Activated naive CD8-positive, alpha-beta T cell treated with anti-CD3 and anti-CD28 coated beads, Interleukin-2, amount 50 U/mL, for 16 hours (primary cell): ENCODE measurements around the gene ROR1.

ENCODE experiments used
- DNase-seq: peaks from one replicate; pipeline ENCODE4 v3.0.0-alpha.2; 2020; ENCODE audit warnings: low read depth, low spot score

The ROR1 gene

GRCh38 chr1:64010316-64010715 is 236.5 kb downstream of the ROR1 start:
- DNase-seq = no peak

- no peak for DNase-seq
These were observed 239.6 kb downstream of the ROR1 start for GRCh38 chr1:64013395-64013794.

DNA sequence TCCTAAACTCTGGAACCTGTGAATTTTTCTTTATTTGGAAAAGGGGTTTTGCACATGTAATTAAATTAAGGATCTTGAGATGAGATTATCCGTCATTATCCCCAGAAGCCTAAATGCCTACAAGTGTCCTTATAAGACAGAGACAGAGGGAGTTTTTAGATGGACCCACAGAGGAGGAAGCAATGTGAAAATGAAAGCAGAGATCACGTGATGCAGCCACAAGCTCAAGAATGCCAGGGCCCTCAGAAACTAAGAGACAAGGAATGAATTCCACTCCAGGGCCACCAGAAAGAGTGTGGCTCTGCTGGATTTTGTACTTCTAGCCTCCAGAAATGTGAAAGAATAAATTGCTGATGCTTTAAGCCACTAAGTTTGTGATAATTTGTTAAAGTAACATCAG is 246.0 kb downstream of the ROR1 start:
- no peak for DNase-seq

DNA sequence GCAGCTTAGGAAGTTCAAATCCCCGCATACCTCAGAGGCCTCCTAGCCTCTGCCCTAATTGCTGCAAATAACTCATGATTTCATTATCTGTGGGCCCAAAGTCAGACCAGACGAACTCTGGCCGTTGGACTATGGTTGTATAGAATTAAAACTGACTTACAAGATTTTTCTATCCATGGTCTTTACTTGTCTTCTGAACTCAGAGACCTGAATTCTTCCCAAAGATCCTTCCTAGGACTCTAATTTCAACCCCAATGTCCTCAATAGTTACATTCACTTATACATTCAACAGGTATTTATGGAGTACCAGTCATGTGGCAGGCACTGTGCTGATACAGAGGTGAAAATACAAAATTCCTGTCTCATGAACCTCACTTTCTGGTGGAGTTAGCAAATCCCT is 247.2 kb downstream of the ROR1 start:
- no peak for DNase-seq

- no peak for DNase-seq
These were observed 251.2 kb downstream of the ROR1 start for GRCh38 chr1:64025051-64025450.

GRCh38 chr1:64029037-64029436 is 255.2 kb downstream of the ROR1 start:
- no peak for DNase-seq

- no peak for DNase-seq
These were observed 256.6 kb downstream of the ROR1 start for GRCh38 chr1:64030411-64030810.

- no peak for DNase-seq
These were observed 257.4 kb downstream of the ROR1 start for GRCh38 chr1:64031236-64031635.

GRCh38 chr1:64033667-64034220 is 259.9 kb downstream of the ROR1 start:
- no peak for DNase-seq

GRCh38 chr1:64036549-64036948 is 262.7 kb downstream of the ROR1 start:
- no peak for DNase-seq

- DNase-seq = no peak
These were observed 264.3 kb downstream of the ROR1 start for GRCh38 chr1:64038119-64038518.

- DNase-seq = no peak
These were observed 265.1 kb downstream of the ROR1 start for GRCh38 chr1:64038965-64039364.

GRCh38 chr1:64039390-64039926 is 265.6 kb downstream of the ROR1 start:
- DNase-seq = no peak

GRCh38 chr1:64041371-64042131 is 267.7 kb downstream of the ROR1 start:
- DNase-seq = no peak

DNA sequence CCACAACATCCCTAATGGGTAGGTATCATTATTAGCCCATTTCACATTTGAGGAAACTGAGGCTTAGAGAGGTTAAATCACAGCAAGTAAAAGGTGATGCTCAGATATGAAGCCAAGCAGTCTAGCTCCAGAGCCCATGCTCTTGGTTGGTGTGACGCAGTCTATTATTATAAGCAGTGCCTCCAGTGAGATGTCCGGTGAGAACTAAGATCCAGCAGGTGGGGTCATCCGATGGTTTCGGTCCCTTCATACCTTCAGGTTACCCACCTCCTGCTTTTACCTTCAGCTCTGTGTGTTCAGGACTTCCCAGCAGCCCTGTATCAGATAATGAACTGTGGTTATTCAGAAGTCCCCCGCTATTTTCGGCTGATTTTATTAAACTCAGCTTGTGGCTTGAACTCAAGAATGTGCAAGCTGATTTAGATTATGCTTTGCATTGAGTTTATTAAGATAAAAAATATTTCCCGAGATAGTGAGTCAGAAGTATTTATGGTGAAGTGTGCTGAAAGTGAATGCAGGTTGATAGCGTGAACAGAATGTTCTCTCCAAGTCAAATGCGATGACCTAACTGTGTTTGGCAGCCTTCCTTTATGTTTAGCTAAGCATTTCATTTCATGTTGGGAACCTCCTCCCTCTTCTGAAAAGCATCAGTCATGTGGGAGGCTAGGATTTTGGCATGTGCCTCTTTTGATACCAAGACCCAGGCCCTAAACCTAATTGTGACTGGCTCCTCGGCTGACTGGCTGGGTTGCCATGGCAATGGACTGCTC is 268.7 kb downstream of the ROR1 start:
- DNase-seq = no peak

DNA sequence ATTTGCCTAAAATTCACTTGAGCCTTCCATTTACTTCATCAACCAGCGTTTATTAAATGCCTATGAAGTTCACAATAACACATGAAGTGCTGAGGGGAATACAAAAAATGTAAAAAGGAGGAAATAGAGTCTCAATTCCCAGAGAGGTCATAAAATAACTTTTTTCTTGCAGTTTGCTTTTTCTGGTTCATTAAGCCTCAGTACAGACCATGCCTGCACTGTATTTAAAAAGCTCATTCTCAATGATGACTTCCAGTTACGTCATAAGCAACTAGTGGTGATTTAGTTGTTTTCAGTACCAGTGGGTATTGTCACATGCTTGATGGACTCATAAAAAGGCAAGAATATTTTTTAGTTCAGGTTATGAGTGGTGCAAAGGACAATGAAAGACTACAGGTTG is 269.5 kb downstream of the ROR1 start:
- no peak for DNase-seq

DNA sequence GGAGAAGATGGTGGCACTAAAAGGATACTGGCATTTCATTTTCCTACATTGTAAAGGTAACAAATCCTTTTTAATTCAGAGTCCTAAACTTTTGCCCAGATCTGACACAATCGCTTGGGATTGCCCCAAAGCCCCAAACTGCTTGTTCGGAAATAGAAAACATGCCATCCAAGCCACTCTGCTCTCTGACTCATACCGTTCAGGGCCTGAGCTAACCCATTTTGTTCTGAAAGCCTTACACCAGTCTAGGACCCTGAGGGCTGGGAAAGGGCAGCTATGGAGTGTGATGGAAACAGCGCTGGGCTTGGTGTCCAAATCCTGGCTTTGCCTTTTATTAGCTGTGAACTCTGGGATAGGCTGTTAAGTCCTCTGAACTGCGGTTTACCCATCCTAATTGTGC is 270.2 kb downstream of the ROR1 start:
- DNase-seq = no peak

DNA sequence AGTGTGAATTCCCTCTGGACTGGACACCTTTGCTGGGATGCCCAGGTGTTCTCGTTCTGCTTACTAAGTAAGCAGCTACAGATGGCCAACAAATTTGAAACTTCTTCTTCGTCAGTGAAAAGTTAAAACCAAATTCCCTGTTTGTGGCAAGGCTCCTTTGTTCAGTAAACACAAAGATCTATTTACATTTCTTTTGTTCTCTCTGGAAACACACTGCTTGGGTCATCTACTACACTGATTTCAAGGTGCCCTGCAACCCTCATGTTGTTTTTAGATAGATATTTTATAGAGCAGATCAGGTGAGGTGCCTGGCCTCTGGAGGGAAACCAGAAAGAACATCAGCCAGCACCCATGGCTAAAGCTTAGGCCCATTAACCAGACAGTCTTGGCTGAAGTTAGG is 272.4 kb downstream of the ROR1 start:
- DNase-seq = no peak

DNA sequence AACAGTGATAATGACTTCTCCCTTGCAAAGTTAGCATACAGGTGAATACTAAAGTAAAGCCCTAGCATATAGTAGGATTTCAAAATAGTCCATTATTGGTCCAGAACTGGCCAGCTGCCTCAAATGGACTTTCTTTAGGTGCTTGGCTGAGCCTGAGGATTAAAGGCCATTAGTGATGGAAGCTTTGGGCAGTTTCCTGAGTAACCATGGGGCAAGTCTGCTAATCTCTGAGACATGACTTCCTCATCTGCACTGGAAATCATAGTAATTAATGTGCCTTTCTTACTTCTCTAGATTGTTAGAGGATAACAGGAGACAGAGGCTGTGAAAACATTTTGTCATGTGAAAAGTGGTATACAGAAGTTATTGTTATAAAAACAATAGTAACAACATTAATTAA is 273.1 kb downstream of the ROR1 start:
- no peak for DNase-seq

DNA sequence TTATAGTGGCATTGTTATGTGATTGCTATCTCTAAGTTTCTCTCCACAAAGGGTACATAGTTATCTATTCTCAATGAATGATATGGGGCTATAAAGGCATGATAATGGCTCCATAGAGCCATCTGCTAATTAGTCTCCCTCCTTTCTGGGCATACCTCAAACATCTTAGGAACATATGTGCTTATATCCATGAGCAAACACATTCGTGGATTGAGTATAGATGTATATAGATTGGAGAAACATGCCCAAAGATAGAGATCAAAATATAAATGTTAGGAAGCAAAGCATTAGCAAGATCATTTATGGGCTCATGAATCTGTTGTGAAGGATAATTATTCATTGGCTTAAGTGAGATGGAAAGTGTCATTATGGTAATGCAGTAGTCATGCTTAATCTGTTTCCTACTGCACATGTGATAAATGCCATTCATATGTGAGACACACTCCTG is 273.8 kb downstream of the ROR1 start:
- no peak for DNase-seq

DNA sequence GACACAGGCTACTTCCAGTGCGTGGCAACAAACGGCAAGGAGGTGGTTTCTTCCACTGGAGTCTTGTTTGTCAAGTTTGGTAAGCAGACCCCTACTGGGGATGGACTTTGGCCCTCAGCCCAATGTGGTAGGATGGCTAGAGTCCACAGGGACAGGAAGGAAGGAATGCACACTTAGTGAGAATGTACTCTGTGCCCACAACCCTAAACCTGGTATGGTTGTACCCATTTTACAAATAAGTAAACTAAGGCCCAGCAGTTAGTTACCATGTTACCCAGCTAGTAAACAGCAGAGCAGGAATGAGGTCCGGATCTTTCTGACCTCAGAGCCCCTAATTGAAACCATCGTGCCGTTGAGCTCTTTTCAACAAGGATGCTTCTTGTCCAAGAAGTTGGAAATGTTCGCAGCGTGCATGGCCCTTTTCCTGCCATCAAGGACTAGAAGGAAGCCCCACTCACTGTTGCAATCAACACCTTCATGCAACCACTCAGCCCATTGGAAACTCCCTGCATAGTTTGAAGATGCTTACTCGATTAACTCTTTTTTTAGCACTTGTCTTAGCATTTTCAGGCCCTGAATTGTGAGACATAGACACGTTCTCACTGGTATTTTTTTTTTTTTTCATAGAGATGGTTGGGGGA is 276.2 kb downstream of the ROR1 start:
- DNase-seq = no peak

GRCh38 chr1:64050601-64051000 is 276.8 kb downstream of the ROR1 start:
- no peak for DNase-seq
